ENCODE results near the gene KNTC1.

DNA sequence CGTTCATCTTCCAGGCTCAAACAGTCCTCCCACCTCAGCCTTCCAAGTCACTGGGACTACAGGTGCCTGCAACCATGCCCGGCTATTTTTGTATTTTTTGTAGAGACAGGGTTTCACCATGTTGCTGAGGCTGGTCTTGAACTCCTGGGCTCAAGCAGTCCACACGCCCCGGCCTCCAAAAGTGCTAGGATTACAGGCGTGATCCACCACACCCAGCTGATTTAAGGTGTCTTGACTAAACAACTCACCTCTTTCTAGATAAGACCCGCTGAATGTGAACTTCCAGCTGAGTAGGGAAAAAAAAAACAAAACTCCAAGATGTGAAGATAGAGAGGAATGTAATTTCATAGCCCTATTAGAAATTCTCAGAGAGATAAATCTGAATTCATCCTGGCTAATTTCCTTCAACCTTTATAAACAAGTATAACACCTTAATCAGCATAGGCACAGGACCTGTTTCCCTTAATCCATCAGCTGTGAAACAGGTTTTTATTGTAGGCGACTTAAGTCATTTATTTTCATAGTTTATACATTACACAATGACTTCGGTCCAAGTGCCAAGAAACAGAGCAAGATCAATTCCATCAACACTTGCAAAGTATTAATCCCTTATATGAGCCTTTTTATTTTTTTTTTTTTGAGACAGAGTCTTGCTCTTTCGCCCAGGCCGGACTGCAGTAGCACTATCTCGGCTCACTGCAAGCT, 124.6 kb downstream of the KNTC1 start:
- TF ChIP-seq, protein P1, sequence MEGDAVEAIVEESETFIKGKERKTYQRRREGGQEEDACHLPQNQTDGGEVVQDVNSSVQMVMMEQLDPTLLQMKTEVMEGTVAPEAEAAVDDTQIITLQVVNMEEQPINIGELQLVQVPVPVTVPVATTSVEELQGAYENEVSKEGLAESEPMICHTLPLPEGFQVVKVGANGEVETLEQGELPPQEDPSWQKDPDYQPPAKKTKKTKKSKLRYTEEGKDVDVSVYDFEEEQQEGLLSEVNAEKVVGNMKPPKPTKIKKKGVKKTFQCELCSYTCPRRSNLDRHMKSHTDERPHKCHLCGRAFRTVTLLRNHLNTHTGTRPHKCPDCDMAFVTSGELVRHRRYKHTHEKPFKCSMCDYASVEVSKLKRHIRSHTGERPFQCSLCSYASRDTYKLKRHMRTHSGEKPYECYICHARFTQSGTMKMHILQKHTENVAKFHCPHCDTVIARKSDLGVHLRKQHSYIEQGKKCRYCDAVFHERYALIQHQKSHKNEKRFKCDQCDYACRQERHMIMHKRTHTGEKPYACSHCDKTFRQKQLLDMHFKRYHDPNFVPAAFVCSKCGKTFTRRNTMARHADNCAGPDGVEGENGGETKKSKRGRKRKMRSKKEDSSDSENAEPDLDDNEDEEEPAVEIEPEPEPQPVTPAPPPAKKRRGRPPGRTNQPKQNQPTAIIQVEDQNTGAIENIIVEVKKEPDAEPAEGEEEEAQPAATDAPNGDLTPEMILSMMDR (IDR thresholded peaks at IDR 0.05): no peak
- no peak for TF ChIP-seq POLR2A (IDR thresholded peaks at IDR 0.05)
